ENCODE measurements around the gene TMEM263.
A peak's percentile ranks its signal among the peaks of the same experiment; 100 is the strongest.
"Not testable (repeated sequence)": the region's sequence is repeated elsewhere in the genome, so short reads cannot be mapped to it uniquely, and the experiment has no call there.

TMEM263 gene

DNA sequence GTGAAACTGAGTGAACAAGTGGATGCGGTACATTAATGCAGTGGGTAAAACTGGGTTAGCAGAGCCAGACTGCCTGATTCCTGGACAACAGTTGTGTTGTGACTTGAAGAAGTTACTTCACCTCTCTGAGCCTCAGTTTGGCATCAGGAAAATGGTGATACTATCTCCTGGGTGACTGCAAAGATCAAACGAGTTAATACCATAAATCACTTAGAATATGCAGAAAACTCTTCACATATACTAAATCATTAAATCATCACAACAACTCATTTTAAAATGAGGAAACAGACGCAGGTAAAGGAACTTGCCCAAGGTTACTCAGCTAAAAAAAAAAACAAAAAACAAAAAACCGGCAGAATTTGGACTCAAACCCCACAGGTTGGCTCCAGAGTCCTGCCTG is 30.4 kb downstream of the TMEM263 start:
- no peak for DNase-seq (ENCODE audit: low read depth)

DNA sequence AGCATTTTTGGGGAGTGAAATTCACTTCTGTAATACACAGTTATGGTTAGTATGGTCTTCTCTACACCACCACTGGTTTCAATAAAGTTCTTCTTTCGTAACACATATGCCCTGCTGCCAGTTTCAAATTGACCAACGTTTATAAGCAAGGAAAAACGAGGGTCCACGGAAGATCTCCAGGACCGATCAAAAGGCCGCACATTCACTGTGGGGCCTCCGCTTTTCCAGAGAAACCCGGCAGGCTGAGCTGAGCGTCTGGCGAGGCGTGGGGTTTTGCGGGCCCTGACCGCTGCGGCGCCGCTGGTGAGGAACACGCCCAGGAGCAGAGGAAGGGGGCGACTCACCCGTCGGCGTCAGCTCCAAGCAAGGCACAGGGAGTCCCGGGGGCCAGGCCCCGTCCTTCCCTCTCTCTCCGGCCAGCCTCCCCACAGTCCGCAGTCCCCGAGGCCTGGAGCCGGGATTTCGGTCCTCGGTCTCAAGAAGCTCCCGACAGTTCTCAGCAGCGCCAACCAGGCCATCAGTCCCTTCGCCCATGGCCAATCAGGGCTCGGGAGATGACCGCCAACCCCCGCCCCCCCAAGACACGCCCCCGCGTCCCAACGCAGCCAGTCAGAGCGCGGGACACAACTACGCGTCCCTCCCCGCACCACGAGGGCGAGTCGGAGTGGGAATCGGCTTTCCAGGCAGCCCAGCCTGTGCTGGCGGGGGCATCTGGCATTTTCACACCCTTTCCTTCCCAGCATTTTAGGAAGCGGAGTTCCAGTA is 31.1 kb downstream of the TMEM263 start, which contains the start of gene MTERF2:
MTERF2 (minus strand) TSS at position 522 of the 765 bp plus-strand sequence. CDS start 8,432 bp downstream, outside the sequence.
- peak; percentile 71 for DNase-seq (ENCODE audit: low read depth)

DNA sequence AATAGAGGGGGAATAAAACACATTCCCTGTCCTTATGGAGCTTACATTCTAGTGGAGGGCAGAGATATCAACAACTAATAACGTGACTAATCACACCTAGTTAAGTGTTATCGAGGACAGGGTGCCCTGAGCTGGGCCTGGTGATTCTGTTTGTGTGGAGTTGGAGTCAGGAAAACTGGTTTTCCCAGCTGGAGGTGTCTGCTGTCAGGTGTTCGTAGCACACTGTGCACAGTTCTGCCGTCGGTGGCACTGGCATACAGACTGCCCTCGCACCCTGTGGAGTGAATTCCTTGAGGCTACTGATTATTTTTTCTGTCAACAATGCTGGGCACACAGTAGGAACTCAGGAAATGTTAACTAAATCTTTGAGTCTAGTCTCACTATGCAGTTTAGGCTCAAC is 32.1 kb downstream of the TMEM263 start:
- no peak for DNase-seq (ENCODE audit: low read depth)

DNA sequence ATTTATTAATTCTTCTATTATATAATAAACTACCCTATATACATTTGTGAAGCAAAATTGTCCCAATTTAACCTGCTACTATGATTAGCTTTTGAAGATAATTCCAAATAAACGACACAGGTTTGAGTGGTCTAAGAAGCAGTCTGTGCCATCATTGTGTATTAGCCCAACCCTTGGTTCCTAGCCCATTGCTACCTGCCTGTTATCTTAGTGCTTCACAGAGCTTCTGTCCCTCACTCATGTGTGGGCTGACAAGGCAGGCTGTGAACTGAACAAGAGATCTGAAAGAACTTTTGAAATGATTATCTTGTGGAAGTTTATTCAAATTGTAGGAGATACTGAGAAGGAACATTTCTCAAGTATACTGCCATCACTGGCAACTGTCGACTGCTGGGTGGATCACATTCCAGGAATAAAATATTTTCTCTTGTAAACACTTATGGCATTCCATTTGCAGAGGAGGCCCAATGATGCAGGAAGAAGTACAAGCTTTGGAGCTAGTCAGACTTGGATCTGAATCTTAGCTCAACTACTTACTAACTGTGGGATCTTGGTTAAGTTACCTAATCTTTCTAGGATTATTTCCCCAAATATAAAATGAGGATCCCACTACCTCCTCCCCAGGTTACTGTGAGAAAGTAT is 39.0 kb downstream of the TMEM263 start:
- DNase-seq (ENCODE audit: low read depth) = no peak

DNA sequence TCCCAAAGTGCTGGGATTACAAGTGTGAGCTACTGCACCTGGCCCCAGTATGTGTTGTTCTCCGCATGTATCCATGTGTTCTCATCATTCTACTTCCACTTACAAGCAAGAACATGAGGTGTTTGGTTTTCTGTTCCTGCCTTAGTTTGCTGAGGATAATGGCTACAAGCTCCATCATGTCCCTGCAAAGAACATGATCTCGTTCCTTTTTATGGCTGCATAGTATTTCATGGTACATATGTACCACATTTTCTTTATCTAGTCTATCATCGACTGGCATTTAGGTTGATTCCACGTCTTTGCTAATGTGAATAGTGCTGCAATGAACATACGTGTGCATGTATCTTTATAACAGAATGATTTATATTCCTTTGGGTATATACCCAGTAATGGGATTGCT is 40.4 kb downstream of the TMEM263 start:
- not testable (repeated sequence) for DNase-seq (ENCODE audit: low read depth)

DNA sequence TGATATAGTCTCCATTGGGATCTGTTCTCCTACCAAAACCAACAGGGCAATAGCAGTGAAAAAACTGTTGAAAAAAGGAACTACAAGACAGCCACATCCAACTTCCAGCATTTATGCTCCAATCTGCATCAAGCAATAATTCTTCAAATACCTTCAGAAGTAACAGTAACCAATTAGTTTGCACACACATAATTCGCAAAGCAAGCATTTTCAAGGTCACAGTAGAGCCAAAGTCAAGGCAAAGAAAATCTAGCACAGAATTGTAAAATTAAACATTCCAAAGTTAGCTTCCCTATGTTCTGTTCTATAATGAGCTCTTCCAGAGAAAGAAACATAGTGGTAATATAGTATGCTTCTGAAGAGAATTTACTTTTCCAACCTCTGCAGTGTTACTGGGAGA is 42.2 kb downstream of the TMEM263 start:
- DNase-seq (ENCODE audit: low read depth) = no peak

DNA sequence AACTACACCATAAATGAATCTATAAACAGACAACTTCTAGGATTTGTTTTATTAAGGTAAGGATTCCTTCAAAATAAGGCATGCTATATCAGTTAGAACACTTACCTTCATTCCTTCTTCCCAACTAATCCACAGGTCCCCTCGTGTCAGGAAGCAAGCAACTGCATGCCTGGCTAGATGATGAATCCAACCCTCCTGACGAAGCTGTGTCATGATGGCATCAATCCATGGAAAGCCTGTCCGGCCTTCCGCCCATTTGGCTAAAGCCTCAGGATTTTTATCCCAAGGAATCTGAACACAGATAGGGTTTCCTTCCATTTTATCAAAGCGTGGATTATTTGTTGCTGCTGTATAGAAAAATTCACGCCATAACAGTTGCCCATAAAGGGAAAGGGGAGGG is 43.7 kb downstream of the TMEM263 start:
- DNase-seq (ENCODE audit: low read depth) = no peak

DNA sequence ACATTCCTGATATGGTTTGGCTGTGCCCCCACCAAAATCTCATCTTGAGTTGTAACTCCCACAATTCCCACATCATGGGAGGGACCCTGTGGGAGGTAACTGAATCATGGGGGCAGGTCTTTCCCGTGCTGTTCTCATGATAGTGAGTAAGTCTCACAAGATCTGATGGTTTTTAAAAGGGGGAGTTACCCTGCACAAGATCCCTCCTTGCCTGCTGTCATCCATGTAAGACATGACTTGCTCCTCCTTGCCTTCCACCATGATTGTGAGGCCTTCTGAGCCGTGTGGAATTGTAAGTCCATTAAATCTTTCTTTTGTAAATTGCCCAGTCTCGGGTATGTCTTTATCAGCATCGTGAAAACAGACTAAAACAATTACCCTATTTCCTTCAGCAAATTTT is 47.0 kb downstream of the TMEM263 start:
- DNase-seq (ENCODE audit: low read depth) = not testable (repeated sequence)

DNA sequence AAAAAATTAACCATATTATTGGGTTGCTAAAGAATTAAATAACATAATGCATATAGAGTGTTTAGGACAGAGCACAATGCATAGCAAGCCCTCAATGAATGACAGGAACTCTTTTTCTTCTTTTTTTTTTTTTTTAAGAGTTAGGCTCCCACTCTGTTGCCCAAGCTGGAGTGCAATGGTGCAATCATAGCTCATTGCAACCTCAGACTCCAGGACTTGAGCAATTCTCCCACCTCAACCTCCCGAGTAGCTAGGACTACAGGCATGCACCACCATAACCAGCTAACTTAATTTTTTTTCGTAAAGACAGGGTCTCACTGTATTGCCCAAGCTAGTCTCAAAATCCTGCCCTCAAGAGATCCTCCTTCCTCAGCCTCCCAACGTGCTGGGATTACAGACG is 51.7 kb downstream of the TMEM263 start:
- no peak for DNase-seq (ENCODE audit: low read depth)

DNA sequence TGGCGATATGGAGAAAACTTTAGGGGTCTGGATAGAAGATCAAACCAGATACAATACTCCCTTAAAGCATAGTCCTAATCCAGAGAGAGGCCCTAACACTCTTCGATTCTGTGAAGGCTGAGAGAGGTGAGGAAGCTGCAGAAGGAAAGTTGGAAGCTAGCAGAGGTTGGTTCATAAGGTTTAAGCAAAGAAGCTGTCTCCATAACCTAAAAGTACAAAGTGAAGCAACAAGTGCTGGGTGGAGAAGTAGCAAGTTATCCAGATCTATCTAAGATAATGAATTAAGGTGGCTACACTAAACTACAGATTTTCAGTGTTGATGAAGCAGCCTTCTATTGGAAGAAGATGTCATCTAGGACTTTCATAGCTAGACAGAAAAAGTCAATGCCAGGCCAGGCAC is 55.8 kb downstream of the TMEM263 start:
- no peak for DNase-seq (ENCODE audit: low read depth)

DNA sequence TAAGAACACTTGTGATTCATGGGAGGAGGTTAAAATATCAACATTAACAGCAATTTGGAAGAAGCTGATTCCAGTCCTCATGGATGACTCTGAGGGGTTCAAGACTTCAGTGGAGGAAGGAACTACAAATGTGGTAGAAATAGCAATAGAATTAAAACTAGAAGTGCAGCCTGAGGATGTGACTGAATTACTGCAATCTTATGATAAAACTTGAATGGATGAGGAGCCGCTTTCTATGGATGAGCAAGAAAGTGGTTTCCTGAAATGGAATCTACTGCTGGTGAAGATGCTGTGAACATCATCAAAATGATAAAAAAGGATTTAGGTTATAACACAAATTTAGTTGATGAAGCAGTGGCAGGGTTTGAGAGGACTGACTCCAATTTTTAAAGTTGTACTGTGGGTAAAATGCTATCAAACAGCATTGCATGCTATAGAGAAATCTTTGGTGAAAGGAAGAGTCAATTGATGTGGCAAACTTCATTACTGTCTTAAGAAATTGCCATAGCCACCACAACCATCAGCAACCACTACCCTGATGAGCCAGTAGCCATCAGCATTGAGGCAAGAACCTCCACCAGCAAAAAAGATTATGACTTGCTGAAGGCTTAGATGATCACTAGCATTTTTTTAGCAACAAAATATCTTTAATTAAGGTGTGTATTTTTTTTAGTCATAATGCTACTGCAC is 57.2 kb downstream of the TMEM263 start:
- DNase-seq (ENCODE audit: low read depth) = no peak

DNA sequence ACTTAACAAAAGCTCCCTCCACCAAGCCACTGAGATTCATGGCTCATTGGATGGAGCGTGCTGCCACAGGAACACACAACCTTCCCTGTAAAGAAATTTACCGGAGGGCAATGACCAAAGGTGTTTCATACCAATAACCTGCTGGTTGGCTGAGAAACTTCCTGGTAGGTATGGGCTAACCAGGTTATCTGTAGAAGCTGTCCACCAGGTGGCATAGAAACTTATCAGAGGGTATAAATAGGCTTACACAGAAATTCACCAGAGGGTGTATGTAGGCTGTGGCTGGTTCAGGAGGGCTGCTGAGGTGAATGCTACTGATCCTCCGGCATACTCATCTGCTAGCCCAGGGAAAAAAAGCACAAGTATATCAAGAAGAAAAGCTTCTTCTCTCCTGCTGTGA is 58.3 kb downstream of the TMEM263 start:
- DNase-seq (ENCODE audit: low read depth) = no peak

DNA sequence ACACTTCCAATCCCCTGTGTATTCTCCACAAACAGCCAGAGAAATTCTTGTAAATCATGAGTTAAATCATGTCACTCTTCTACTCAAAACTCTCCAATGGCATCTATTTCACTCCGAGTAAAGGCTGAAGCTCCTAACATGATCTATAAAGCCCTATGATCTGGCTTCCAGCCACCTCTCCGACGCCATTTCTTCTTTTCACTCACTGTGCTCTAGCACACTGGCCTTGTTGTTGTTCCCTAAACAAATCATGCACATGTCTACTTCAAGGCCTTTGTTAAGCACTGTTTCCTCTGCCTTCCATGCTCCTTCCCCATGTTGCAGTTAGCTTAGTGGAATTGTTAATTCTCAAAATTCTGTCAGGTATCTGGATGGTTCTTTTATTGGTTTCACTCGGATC is 61.3 kb downstream of the TMEM263 start:
- DNase-seq (ENCODE audit: low read depth) = no peak

DNA sequence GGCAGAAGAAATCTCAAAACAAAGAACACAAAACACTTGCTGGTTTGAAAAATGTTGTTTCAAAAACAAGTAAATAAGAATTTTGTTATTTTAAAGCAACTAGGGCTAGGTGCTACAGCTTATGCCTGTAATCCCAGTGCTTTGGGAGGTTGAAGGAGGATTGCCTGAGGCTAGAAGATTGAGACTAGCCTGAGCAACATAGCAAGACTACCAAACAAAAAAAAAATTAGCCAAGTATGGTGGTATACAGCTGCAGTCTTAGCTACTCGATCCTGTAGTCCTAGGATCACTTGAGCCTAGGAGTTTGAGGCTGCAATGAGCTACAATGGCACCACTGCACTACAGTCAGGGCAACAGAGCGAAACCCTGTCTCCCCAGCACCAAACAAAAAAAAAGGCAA is 63.8 kb downstream of the TMEM263 start:
- no peak for DNase-seq (ENCODE audit: low read depth)

All from activated T-helper 9 cell treated with anti-CD3 and anti-CD28 coated beads, Interleukin-2, amount 50 U/mL, for 16 hours (primary cell).